ENCODE results near the gene TAS1R1. TPM values are rescaled to one million over a fixed set of nuclear protein-coding genes. Genes with fewer than 3 reads are reported as not detected.
"Not testable (repeated sequence)": the region's sequence is repeated elsewhere in the genome, so short reads cannot be mapped to it uniquely, and the experiment has no call there.

TAS1R1 gene
- total RNA-seq, 2 donors from 2014 or later, result not detected

DNA sequence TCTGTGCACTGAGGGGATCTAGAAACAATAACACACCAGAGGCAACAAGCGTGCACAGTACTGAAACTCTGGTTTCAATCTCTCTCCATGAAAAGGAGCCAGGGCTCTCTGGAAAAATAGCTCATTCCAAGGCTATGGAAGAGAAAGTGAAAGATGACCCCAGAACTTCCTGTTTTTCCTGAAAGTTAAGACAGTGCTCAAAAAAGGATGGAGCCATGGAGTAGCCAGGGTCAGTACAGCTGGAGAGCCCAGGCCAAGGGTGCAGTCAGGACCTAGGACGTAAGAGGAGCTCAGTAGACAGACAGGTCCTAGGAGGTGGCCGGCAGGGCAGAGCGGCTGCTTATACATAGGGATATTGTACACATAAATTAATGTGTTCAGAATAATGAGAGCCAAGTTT, 19.9 kb upstream of the TAS1R1 start:
- ATAC-seq (replicated peaks), result no peak
- H3K36me3 Mint-ChIP-seq (ENCODE audit: low read depth), result peaks cover 94% of the 10 kb centered on the region
- no peak overlapping the region for H3K4me3 Mint-ChIP-seq
- H3K27ac Mint-ChIP-seq, result peak overlapping the region; percentile 57
- peaks cover 4% of the 10 kb centered on the region for H3K4me1 Mint-ChIP-seq
- H3K27me3 Mint-ChIP-seq, result no peaks in the 10 kb centered on the region
- no peaks in the 10 kb centered on the region for H3K9me3 Mint-ChIP-seq

DNA sequence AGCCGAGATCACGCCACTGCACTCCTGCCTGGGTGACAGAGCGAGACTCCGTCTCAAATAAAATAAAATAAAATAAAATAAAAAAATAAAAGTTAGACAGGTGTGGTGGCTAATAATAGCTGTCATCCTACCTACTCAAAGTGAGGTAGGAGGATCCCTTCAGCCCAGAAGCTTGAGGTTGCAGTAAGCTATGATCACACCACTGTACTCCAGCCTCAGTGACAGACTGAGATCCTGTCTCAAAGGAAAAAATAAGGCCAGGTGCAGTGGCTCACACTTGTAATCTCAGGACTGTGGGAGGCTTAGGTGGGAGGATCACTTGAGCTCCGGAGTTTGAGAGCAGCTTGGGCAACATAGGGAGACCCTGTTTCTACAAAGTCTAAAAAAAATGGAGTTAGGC, 18.8 kb upstream of the TAS1R1 start:
- H3K4me3 Mint-ChIP-seq, result no peak overlapping the region
- peaks cover 4% of the 10 kb centered on the region for H3K4me1 Mint-ChIP-seq
- no peak overlapping the region for H3K27ac Mint-ChIP-seq
- no peaks in the 10 kb centered on the region for H3K9me3 Mint-ChIP-seq
- no peaks in the 10 kb centered on the region for H3K27me3 Mint-ChIP-seq
- H3K36me3 Mint-ChIP-seq (ENCODE audit: low read depth), result peaks cover 94% of the 10 kb centered on the region
- ATAC-seq (replicated peaks), result no peak

DNA sequence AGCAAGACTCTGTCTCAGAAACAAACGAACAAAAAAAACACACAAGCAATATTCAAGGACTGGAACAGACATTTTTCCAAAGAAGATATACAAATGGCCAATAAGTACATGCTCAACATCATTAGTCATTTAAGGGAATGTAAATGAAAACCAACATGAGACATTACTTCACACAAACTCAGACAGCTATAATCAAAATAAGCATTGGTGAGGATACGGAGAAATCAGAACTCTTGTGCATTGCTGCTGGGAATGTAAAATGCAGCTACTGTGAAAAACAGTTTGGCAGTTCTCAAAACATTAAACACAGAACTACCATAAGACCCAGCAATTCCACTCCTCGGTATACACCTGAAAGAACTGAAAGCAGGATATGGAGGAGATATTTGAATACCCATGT, 16.2 kb upstream of the TAS1R1 start:
- no peak overlapping the region for H3K27ac Mint-ChIP-seq
- H3K9me3 Mint-ChIP-seq, result no peaks in the 10 kb centered on the region
- H3K27me3 Mint-ChIP-seq, result no peaks in the 10 kb centered on the region
- H3K4me1 Mint-ChIP-seq, result peaks cover 4% of the 10 kb centered on the region
- H3K36me3 Mint-ChIP-seq (ENCODE audit: low read depth), result peaks cover 95% of the 10 kb centered on the region
- no peak for ATAC-seq (replicated peaks)
- H3K4me3 Mint-ChIP-seq, result no peak overlapping the region

DNA sequence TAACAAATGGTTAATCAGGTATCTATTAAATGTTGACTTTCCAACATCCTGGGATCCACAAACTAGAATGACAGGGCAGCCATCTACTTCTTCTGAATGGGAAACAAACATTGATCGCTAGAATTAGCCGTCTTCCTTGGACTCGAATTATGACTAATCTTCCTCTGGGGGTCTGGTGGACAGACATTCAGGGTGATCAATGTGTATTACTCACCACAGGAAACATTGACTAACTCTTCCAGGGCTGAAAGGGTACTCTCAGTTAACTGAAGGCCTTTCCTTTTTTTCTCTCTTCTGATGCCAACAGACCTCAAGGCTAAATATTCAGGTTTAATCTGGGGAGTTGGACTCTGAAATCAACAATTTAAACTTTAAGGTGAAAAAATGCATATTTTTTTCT, 10.3 kb upstream of the TAS1R1 start:
- no peaks in the 10 kb centered on the region for H3K9me3 Mint-ChIP-seq
- H3K27ac Mint-ChIP-seq, result peak overlapping the region; percentile 59
- peaks cover 29% of the 10 kb centered on the region for H3K4me1 Mint-ChIP-seq
- ATAC-seq (replicated peaks), result peak; percentile 92
- peaks cover 97% of the 10 kb centered on the region for H3K36me3 Mint-ChIP-seq (ENCODE audit: low read depth)
- no peaks in the 10 kb centered on the region for H3K27me3 Mint-ChIP-seq
- H3K4me3 Mint-ChIP-seq, result peak overlapping the region; percentile 54

DNA sequence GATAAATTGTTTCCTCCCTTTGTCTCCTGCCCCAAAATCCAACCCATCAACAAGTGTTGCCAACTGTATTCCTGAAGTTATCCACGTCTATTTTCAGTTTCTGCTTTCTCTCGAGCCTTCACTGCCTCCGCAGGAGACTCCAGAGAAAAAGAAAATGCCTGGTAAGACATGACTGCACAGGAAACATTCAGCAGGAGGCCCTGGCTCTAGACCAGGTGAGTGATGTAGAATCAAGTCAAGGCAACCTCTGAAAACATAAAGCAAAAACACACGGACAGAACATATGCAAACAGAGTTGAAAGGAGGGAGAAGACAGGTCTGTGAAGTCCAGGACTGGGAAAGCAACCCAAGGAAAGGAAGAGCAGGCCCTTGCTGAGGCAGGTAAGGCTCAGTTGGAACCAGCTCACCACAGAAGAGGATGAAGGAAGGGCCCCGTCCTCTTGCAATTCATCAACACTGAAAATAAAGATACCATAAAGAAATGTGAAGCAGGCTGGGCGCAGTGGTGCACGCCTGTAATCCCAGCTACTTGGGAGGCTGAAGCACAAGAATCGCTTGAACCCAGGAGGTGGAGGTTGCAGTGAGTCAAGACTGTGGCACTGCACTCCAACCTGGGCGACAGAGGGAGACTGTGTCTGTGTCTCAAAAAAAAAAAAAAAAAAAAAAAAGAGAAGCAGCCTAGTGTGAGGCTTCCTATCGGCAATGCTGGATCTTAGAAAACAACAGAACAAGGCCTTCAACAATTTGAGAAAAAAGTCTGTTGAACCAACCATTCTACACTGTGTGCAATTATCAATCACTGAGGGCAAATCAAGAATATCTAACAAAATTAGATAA, 9.6 kb upstream of the TAS1R1 start:
- peak overlapping the region; percentile 54 for H3K4me3 Mint-ChIP-seq
- H3K27me3 Mint-ChIP-seq, result no peaks in the 10 kb centered on the region
- peak overlapping the region; percentile 59 for H3K27ac Mint-ChIP-seq
- H3K9me3 Mint-ChIP-seq, result no peaks in the 10 kb centered on the region
- H3K36me3 Mint-ChIP-seq (ENCODE audit: low read depth), result peaks cover 99% of the 10 kb centered on the region
- H3K4me1 Mint-ChIP-seq, result peaks cover 29% of the 10 kb centered on the region
- peak; percentile 53 for ATAC-seq (replicated peaks)

DNA sequence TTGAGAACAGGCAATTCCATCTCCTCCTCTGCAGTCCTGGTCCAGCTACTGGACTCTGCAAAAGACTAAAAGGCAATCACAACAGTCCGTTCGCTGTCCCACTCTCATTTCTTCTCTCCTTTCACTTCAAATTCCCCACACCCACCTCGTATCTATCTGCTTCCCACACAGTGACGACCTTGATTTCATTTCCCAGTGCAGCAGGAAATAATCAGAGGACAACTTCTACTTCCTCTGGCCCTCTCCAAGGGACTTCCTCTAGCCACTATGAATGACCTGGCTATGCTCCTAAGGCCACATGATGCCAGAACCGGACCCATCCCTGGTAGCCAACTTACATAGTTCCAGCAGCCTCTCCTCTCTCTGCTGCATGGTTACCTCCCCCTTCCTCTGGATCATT, 8.8 kb upstream of the TAS1R1 start:
- no peak for ATAC-seq (replicated peaks)
- H3K4me3 Mint-ChIP-seq, result peak overlapping the region; percentile 54
- H3K36me3 Mint-ChIP-seq (ENCODE audit: low read depth), result peaks cover 98% of the 10 kb centered on the region
- peak overlapping the region; percentile 59 for H3K27ac Mint-ChIP-seq
- peaks cover 29% of the 10 kb centered on the region for H3K4me1 Mint-ChIP-seq
- H3K27me3 Mint-ChIP-seq, result no peaks in the 10 kb centered on the region
- H3K9me3 Mint-ChIP-seq, result no peaks in the 10 kb centered on the region

- no peak for ATAC-seq (replicated peaks)
- H3K36me3 Mint-ChIP-seq (ENCODE audit: low read depth), result peaks cover 95% of the 10 kb centered on the region
- H3K27me3 Mint-ChIP-seq, result no peaks in the 10 kb centered on the region
- peaks cover 29% of the 10 kb centered on the region for H3K4me1 Mint-ChIP-seq
- H3K27ac Mint-ChIP-seq, result peak overlapping the region; percentile 59
- no peaks in the 10 kb centered on the region for H3K9me3 Mint-ChIP-seq
- peak overlapping the region; percentile 54 for H3K4me3 Mint-ChIP-seq
Observed at GRCh38 chr1:6547301-6547700, 7.8 kb upstream of the TAS1R1 start.

DNA sequence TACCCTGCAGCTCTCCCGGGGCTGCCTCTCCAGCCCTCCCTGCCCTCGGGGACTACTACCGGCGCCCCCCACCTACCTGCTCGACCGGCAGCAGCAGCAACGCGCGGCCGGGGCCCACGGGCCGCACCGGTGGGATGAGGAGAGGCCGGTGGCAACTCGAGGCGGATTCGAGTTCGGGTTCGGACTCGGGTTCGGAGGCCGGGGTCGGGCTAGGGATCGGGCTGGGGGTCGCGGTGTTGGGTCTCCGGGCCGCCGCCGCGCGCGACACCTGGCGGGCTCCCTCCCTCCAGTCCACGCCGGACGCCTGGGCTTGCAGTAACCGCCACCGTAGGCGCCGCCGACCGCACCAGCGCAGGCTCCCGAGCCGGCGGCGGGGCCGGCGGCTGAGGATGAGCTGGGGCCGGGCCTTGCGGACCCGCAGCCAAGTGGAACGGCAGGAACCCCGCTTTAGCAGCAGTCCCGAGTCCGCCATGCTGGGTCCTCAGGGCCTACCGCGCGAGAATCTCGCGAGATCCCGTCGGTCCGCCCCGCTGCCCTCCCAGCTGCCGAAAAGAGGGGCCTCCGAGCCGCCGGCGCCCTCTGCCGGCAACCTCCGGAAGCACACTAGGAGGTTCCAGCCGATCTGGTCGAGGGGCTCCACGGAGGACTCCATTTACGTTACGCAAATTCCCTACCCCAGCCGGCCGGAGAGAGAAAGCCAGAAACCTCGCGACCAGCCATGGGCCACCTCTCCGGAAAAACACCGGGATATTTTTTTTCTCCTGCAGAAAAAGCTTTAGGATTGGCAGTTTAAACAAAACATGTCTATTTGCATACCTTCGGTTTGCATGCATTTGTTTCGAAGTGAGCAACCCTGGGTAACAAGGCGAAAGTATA, 838 bp upstream of the TAS1R1 start, which contains the start of gene NOL9:
Gene NOL9, minus strand, starts transcription at position 483 of the 876 bp plus-strand sequence. Its CDS starts 11 bp downstream, at position 472.
- Mint-ChIP-seq H3K27me3 (no peaks in the 10 kb centered on the region), H3K4me3 (peak within 1 kb of the TSS; percentile 78), H3K9me3 (no peaks in the 10 kb centered on the region), H3K4me1 (peaks cover 3% of the 10 kb centered on the region), H3K36me3 (ENCODE audit: low read depth) (peaks cover 36% of the 10 kb centered on the region), H3K27ac (peak within 1 kb of the TSS; percentile 86)
- ATAC-seq (replicated peaks), result peak; percentile 99

- H3K4me3 Mint-ChIP-seq, result no peak overlapping the region
Observed at GRCh38 chr1:6557597-6557996, 2.5 kb downstream of the TAS1R1 start.

DNA sequence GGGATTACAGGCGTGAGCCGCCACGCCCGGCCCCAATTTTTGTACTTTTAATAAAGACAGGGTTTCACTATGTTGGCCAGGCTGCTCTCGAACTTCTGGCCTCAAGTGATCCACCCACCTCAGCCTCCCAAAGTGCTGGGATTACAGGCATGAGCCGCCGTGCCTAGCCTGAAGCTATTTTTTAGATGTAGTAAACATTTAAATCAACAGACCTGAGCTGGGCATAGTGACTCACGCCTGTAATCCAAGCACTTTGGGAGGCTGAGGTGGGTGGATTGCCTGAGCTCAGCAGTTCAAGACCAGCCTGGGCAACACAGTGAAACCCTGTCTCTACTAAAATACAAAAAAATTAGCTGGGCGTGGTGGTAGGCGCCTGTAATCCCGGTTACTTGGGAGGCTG, 4.1 kb downstream of the TAS1R1 start:
- not testable (repeated sequence) for ATAC-seq (replicated peaks); H3K27ac Mint-ChIP-seq; H3K4me3 Mint-ChIP-seq; H3K36me3 Mint-ChIP-seq (ENCODE audit: low read depth); H3K4me1 Mint-ChIP-seq; H3K9me3 Mint-ChIP-seq; H3K27me3 Mint-ChIP-seq

More at GRCh38 chr1:6557597-6557996, 2.5 kb downstream of the TAS1R1 start:
- H3K27ac Mint-ChIP-seq, result no peak overlapping the region
- no peak for ATAC-seq (replicated peaks)
- H3K4me1 Mint-ChIP-seq, result peaks cover 3% of the 10 kb centered on the region
- no peaks in the 10 kb centered on the region for H3K9me3 Mint-ChIP-seq
- no peaks in the 10 kb centered on the region for H3K27me3 Mint-ChIP-seq
- peaks cover 7% of the 10 kb centered on the region for H3K36me3 Mint-ChIP-seq (ENCODE audit: low read depth)

GRCh38 chr1:6560267-6560666, 5.2 kb downstream of the TAS1R1 start:
- no peaks in the 10 kb centered on the region for H3K9me3 Mint-ChIP-seq
- no peaks in the 10 kb centered on the region for H3K27me3 Mint-ChIP-seq
- H3K36me3 Mint-ChIP-seq (ENCODE audit: low read depth), result no peaks in the 10 kb centered on the region
- H3K4me3 Mint-ChIP-seq, result no peak overlapping the region
- ATAC-seq (replicated peaks), result no peak
- H3K4me1 Mint-ChIP-seq, result no peaks in the 10 kb centered on the region
- H3K27ac Mint-ChIP-seq, result no peak overlapping the region

DNA sequence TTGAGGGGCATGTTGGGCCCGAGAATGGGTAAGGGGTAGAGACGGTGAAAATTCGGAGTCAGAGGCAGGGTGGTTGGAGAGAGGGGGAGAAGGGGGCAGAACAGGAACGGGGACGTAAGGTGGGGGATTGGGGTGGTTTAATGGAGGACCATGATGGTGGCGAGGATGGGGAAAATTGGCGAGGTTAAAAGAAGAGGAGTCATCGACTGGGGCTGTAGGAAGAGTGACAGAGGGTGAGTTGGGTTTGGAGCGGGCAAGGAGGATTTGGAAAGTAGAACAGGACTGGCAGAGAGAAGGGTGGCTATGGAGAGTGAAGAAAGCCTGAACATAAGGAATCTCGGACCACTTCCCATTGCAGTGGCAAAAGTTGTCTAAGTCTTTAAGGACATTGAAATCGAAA, 13.9 kb downstream of the TAS1R1 start:
- H3K4me1 Mint-ChIP-seq, result no peaks in the 10 kb centered on the region
- H3K36me3 Mint-ChIP-seq (ENCODE audit: low read depth), result no peaks in the 10 kb centered on the region
- H3K4me3 Mint-ChIP-seq, result no peak overlapping the region
- no peaks in the 10 kb centered on the region for H3K9me3 Mint-ChIP-seq
- H3K27me3 Mint-ChIP-seq, result peaks cover 3% of the 10 kb centered on the region
- ATAC-seq (replicated peaks), result no peak
- H3K27ac Mint-ChIP-seq, result no peak overlapping the region

DNA sequence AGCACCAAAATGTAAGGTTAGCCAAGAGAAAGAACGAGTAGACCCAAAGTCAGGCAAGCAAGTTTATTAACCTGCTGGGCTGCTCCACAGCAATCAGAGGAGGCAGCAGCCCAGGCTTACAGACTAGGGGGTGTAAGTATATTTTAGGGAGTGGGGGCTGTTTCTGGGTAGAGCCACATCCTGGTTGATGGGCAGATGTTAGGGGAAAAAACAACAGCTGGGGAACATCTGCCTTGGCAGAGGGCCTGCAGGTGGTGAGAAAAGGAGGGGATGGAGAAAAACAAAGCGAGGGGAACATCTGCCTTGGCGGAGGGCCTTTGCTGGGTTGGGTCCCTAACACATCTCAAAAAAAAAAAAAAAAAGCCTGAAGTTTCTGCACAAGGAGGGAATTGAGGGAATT, 15.0 kb downstream of the TAS1R1 start:
- no peak for ATAC-seq (replicated peaks)
- no peaks in the 10 kb centered on the region for H3K4me1 Mint-ChIP-seq
- no peak overlapping the region for H3K27ac Mint-ChIP-seq
- H3K4me3 Mint-ChIP-seq, result no peak overlapping the region
- H3K9me3 Mint-ChIP-seq, result no peaks in the 10 kb centered on the region
- peaks cover 3% of the 10 kb centered on the region for H3K27me3 Mint-ChIP-seq
- no peaks in the 10 kb centered on the region for H3K36me3 Mint-ChIP-seq (ENCODE audit: low read depth)

DNA sequence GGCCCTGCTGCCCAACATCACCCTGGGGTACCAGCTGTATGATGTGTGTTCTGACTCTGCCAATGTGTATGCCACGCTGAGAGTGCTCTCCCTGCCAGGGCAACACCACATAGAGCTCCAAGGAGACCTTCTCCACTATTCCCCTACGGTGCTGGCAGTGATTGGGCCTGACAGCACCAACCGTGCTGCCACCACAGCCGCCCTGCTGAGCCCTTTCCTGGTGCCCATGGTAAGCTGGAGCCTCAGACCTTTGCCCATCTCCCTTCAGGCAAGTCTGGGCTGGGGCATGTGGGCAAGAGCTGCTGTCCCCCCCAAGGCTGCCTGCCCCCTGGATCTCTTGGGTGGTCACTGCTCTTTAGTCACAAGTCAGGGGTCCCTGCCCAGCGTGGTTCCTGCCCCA, 15.9 kb downstream of the TAS1R1 start:
- Mint-ChIP-seq H3K27ac (no peak overlapping the region), H3K9me3 (no peaks in the 10 kb centered on the region), H3K27me3 (peaks cover 3% of the 10 kb centered on the region), H3K4me3 (no peak overlapping the region), H3K36me3 (ENCODE audit: low read depth) (no peaks in the 10 kb centered on the region), H3K4me1 (no peaks in the 10 kb centered on the region)
- no peak for ATAC-seq (replicated peaks)

All from activated T-helper 17 cell treated with anti-CD3 and anti-CD28 coated beads, Interleukin-2, amount 50 U/mL, for 72 hours (primary cell).